Measurements from ENCODE around the gene NPR2.

NPR2 gene

DNA sequence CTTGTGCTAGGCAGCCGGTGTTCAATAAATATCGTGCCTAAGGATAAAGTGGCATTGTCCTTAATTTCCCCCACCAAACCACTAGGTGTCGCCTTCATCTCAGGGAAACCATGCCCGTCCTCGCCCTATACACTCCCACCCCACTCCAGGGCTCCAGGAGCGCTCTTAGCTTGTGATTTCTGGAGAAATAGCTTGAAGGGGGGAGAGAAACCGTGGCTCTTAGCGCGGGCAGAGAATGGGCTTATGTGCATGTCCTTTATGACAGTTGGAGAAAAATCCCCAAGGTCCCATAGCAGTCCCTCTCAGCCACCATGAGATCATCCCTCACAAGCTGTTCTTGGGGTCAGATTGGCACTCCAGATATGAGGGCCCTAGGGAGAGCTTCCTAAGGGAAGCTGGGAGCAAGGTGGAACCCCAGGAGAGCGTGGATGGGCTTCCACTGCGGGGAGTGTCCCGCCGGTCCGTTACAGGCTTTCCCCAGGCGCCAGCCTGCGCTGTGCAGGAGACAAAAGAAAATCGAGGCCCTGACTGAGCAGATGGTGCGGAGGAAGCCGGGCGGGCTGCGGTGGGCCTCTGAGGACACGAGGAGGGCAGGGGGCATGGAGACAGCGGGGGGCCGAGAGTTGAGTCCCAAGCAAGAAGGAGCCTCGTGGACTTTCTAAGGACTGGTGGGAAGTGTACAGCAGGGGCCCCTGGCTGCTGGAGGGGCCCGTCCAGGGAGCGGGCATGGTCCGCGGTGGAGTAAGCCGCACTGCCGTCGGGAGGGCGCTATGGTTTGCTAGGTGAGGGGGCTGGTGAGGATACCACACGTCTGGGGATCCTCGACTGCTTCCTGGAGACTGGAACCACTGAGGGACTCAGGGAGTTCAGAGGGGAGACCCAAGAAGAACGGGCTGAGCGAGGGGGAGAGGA, 750 bp upstream of the NPR2 start:
- H3K4me3 ChIP-seq (ENCODE audit: low read depth, low read length): peak overlapping the region; percentile 55
- peaks cover 3% of the 10 kb centered on the region for H3K27me3 ChIP-seq (ENCODE audit: control insufficient read depth, insufficient read depth, low read length)
- H3K9me3 ChIP-seq (ENCODE audit: control insufficient read depth, insufficient read depth, low read length): no peaks in the 10 kb centered on the region
- H3K4me1 ChIP-seq (ENCODE audit: control insufficient read depth, insufficient read depth, low read length): peaks cover 2% of the 10 kb centered on the region
- no peaks in the 10 kb centered on the region for H3K36me3 ChIP-seq (ENCODE audit: control insufficient read depth, insufficient read depth, low read length)
- peak overlapping the region; percentile 47 for H3K9ac ChIP-seq (ENCODE audit: low read depth, low read length)

DNA sequence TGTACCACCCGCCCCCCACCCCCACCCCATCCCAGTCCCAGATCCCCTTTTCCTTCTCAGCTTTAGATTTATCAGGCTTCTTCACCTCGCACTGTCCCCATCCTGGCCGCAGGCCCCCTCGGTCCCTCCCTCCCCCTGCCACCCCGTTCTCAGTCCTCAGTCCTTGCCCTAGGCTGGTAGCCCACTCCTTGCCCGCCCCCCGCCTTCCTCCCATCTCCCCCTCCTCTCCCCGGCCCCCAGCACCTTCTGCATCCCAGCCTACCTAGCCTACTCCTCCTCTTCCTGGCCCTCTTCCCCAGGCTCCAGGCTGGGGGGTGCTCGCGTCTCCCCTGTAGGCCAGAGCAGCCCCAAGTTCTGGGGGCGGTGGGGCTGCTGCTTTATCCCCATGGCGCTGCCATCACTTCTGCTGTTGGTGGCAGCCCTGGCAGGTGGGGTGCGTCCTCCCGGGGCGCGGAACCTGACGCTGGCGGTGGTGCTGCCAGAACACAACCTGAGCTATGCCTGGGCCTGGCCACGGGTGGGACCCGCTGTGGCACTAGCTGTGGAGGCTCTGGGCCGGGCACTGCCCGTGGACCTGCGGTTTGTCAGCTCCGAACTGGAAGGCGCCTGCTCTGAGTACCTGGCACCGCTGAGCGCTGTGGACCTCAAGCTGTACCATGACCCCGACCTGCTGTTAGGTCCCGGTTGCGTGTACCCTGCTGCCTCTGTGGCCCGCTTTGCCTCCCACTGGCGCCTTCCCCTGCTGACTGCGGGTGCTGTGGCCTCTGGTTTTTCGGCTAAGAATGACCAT, 828 bp downstream of the NPR2 start:
- no peaks in the 10 kb centered on the region for H3K9me3 ChIP-seq (ENCODE audit: control insufficient read depth, insufficient read depth, low read length)
- peaks cover 3% of the 10 kb centered on the region for H3K27me3 ChIP-seq (ENCODE audit: control insufficient read depth, insufficient read depth, low read length)
- H3K4me1 ChIP-seq (ENCODE audit: control insufficient read depth, insufficient read depth, low read length): peaks cover 2% of the 10 kb centered on the region
- peak overlapping the region; percentile 70 for H3K9ac ChIP-seq (ENCODE audit: low read depth, low read length)
- H3K4me3 ChIP-seq (ENCODE audit: low read depth, low read length): peak overlapping the region; percentile 13
- no peaks in the 10 kb centered on the region for H3K36me3 ChIP-seq (ENCODE audit: control insufficient read depth, insufficient read depth, low read length)

DNA sequence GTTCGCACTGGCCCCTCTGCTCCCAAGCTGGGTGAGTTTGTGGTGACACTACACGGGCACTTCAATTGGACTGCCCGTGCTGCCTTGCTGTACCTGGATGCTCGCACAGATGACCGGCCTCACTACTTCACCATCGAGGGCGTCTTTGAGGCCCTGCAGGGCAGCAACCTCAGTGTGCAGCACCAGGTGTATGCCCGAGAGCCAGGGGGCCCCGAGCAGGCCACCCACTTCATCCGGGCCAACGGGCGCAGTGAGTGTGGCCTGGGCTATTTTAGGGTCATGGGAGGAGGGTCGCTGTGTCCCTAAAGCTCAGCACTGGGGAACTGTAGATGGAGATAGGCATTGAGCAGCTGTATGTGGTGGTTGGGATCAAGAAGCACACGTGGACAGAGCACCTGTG, 1.4 kb downstream of the NPR2 start:
- no peaks in the 10 kb centered on the region for H3K36me3 ChIP-seq (ENCODE audit: control insufficient read depth, insufficient read depth, low read length)
- H3K27me3 ChIP-seq (ENCODE audit: control insufficient read depth, insufficient read depth, low read length): peaks cover 3% of the 10 kb centered on the region
- H3K9ac ChIP-seq (ENCODE audit: low read depth, low read length): no peak overlapping the region
- no peaks in the 10 kb centered on the region for H3K9me3 ChIP-seq (ENCODE audit: control insufficient read depth, insufficient read depth, low read length)
- H3K4me3 ChIP-seq (ENCODE audit: low read depth, low read length): no peak overlapping the region
- H3K4me1 ChIP-seq (ENCODE audit: control insufficient read depth, insufficient read depth, low read length): peaks cover 2% of the 10 kb centered on the region

- Histone ChIP-seq H3K4me3 (ENCODE audit: low read depth, low read length) (no peak overlapping the region), H3K9me3 (ENCODE audit: control insufficient read depth, insufficient read depth, low read length) (no peaks in the 10 kb centered on the region), H3K9ac (ENCODE audit: low read depth, low read length) (no peak overlapping the region), H3K4me1 (ENCODE audit: control insufficient read depth, insufficient read depth, low read length) (peaks cover 2% of the 10 kb centered on the region), H3K27me3 (ENCODE audit: control insufficient read depth, insufficient read depth, low read length) (peaks cover 3% of the 10 kb centered on the region), H3K36me3 (ENCODE audit: control insufficient read depth, insufficient read depth, low read length) (no peaks in the 10 kb centered on the region)
Observed at GRCh38 chr9:35793461-35793860, 2.1 kb downstream of the NPR2 start.

GRCh38 chr9:35795695-35796094, 4.3 kb downstream of the NPR2 start:
- no peaks in the 10 kb centered on the region for H3K9me3 ChIP-seq (ENCODE audit: control insufficient read depth, insufficient read depth, low read length)
- H3K4me1 ChIP-seq (ENCODE audit: control insufficient read depth, insufficient read depth, low read length): no peaks in the 10 kb centered on the region
- H3K36me3 ChIP-seq (ENCODE audit: control insufficient read depth, insufficient read depth, low read length): no peaks in the 10 kb centered on the region

GRCh38 chr9:35797311-35798109, 6.1 kb downstream of the NPR2 start:
- Histone ChIP-seq H3K36me3 (ENCODE audit: control insufficient read depth, insufficient read depth, low read length) (peaks cover 3% of the 10 kb centered on the region), H3K4me3 (ENCODE audit: low read depth, low read length) (no peak overlapping the region), H3K4me1 (ENCODE audit: control insufficient read depth, insufficient read depth, low read length) (no peaks in the 10 kb centered on the region), H3K9me3 (ENCODE audit: control insufficient read depth, insufficient read depth, low read length) (no peaks in the 10 kb centered on the region), H3K9ac (ENCODE audit: low read depth, low read length) (no peak overlapping the region), H3K27me3 (ENCODE audit: control insufficient read depth, insufficient read depth, low read length) (no peaks in the 10 kb centered on the region)

More at GRCh38 chr9:35795695-35796094, 4.3 kb downstream of the NPR2 start:
- Histone ChIP-seq H3K4me3 (ENCODE audit: low read depth, low read length) (no peak overlapping the region), H3K27me3 (ENCODE audit: control insufficient read depth, insufficient read depth, low read length) (no peaks in the 10 kb centered on the region), H3K9ac (ENCODE audit: low read depth, low read length) (no peak overlapping the region)

DNA sequence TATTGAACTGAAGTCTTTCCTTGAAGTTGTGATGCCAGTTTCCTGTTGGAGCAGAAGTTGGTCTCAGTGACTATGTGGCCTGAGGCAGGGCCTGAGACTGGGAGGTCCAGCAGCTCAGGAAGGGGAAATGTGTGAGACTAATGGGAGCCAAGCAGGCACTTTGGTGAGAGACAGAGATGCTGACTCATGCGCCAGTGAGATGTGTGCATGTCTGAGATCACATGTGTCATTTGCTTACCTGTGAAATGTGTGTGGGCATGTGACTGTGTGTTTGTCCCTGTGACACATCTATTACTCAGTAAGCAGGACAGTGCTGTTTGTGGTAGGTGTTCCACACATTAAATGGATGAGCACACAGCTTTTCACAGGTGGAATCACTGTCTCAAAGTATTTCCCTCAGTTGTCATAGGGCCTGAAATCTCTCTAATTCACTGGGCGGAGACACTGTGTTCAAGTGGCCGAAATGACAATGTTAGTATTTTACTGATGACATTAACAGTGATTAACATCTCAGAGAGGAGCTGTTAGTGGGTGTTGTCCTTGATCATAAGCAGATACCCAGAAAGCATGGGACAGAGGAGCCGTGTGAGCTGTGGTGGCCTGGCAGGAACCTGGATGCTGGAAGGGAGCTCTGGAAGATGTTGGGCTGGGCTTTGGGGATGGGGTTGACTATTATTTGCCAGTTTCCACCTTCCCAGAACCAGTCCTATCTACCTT, 7.4 kb downstream of the NPR2 start:
- Histone ChIP-seq H3K4me3 (ENCODE audit: low read depth, low read length) (no peak overlapping the region), H3K9me3 (ENCODE audit: control insufficient read depth, insufficient read depth, low read length) (no peaks in the 10 kb centered on the region), H3K36me3 (ENCODE audit: control insufficient read depth, insufficient read depth, low read length) (peaks cover 4% of the 10 kb centered on the region), H3K4me1 (ENCODE audit: control insufficient read depth, insufficient read depth, low read length) (no peaks in the 10 kb centered on the region), H3K9ac (ENCODE audit: low read depth, low read length) (no peak overlapping the region), H3K27me3 (ENCODE audit: control insufficient read depth, insufficient read depth, low read length) (no peaks in the 10 kb centered on the region)

- no peaks in the 10 kb centered on the region for H3K9me3 ChIP-seq (ENCODE audit: control insufficient read depth, insufficient read depth, low read length)
- no peak overlapping the region for H3K4me3 ChIP-seq (ENCODE audit: low read depth, low read length)
- peaks cover 4% of the 10 kb centered on the region for H3K36me3 ChIP-seq (ENCODE audit: control insufficient read depth, insufficient read depth, low read length)
- H3K9ac ChIP-seq (ENCODE audit: low read depth, low read length): no peak overlapping the region
- no peaks in the 10 kb centered on the region for H3K4me1 ChIP-seq (ENCODE audit: control insufficient read depth, insufficient read depth, low read length)
- no peaks in the 10 kb centered on the region for H3K27me3 ChIP-seq (ENCODE audit: control insufficient read depth, insufficient read depth, low read length)
Observed at GRCh38 chr9:35800530-35800929, 9.1 kb downstream of the NPR2 start.

GRCh38 chr9:35801328-35802128, 10.1 kb downstream of the NPR2 start:
- H3K27me3 ChIP-seq (ENCODE audit: control insufficient read depth, insufficient read depth, low read length): no peaks in the 10 kb centered on the region
- no peak overlapping the region for H3K4me3 ChIP-seq (ENCODE audit: low read depth, low read length)
- no peak overlapping the region for H3K9ac ChIP-seq (ENCODE audit: low read depth, low read length)
- peaks cover 4% of the 10 kb centered on the region for H3K36me3 ChIP-seq (ENCODE audit: control insufficient read depth, insufficient read depth, low read length)
- H3K4me1 ChIP-seq (ENCODE audit: control insufficient read depth, insufficient read depth, low read length): no peaks in the 10 kb centered on the region
- no peaks in the 10 kb centered on the region for H3K9me3 ChIP-seq (ENCODE audit: control insufficient read depth, insufficient read depth, low read length)

- Histone ChIP-seq H3K27me3 (ENCODE audit: control insufficient read depth, insufficient read depth, low read length) (no peaks in the 10 kb centered on the region), H3K9me3 (ENCODE audit: control insufficient read depth, insufficient read depth, low read length) (no peaks in the 10 kb centered on the region), H3K4me1 (ENCODE audit: control insufficient read depth, insufficient read depth, low read length) (no peaks in the 10 kb centered on the region), H3K9ac (ENCODE audit: low read depth, low read length) (no peak overlapping the region), H3K4me3 (ENCODE audit: low read depth, low read length) (no peak overlapping the region), H3K36me3 (ENCODE audit: control insufficient read depth, insufficient read depth, low read length) (peaks cover 4% of the 10 kb centered on the region)
Observed at GRCh38 chr9:35806101-35806500, 14.7 kb downstream of the NPR2 start.

Measured in iPS-15b (cell line).